Fibroblast of skin of left biceps (primary cell): ENCODE results near the gene SERAC1.
"Not testable (repeated sequence)": the region's sequence is repeated elsewhere in the genome, so short reads cannot be mapped to it uniquely, and the experiment has no call there.

Source experiments
- DNase-seq, 2 experiments: peaks; one replicate each; pipeline ENCODE4 v3.0.0-alpha.2; 2013; ENCODE audit warnings: low read depth in 2 of 2

SERAC1 gene

GRCh38 chr6:158168040-158168289, at the start of gene SERAC1:
TSS of gene SERAC1 (minus strand) at chr6:158168262. CDS start at chr6:158158363, 9,899 bp downstream.
- no peak for DNase-seq

- DNase-seq = peak in 1 of 2 experiments; percentile 53
Measured at GRCh38 chr6:158213925-158214674, 46.0 kb upstream of the SERAC1 start.

- DNase-seq = peak in 1 of 2 experiments; percentile 45
Measured at GRCh38 chr6:158211273-158212055, 43.4 kb upstream of the SERAC1 start.

- not testable (repeated sequence) for DNase-seq
Measured at GRCh38 chr6:158209582-158210333, 41.7 kb upstream of the SERAC1 start.

- not testable (repeated sequence) for DNase-seq
Measured at GRCh38 chr6:158208226-158209030, 40.4 kb upstream of the SERAC1 start.

- no peak for DNase-seq
Measured at GRCh38 chr6:158207422-158207788, 39.3 kb upstream of the SERAC1 start.

- no peak for DNase-seq
Measured at GRCh38 chr6:158206740-158207421, 38.8 kb upstream of the SERAC1 start.

- no peak for DNase-seq
Measured at GRCh38 chr6:158205169-158205944, 37.3 kb upstream of the SERAC1 start.

GRCh38 chr6:158198461-158198860, 30.4 kb upstream of the SERAC1 start:
- DNase-seq = no peak

GRCh38 chr6:158194487-158195280, 26.6 kb upstream of the SERAC1 start:
- DNase-seq = no peak

- DNase-seq = no peak
Measured at GRCh38 chr6:158191761-158192160, 23.7 kb upstream of the SERAC1 start.

- no peak for DNase-seq
Measured at GRCh38 chr6:158191032-158191431, 23.0 kb upstream of the SERAC1 start.

GRCh38 chr6:158188591-158188990, 20.5 kb upstream of the SERAC1 start:
- DNase-seq = no peak

GRCh38 chr6:158185729-158186456, 17.8 kb upstream of the SERAC1 start:
- peak in 1 of 2 experiments; percentile 53 for DNase-seq

- peak in 1 of 2 experiments; percentile 73 for DNase-seq
Measured at GRCh38 chr6:158184608-158185007, 16.5 kb upstream of the SERAC1 start.

GRCh38 chr6:158183174-158183972, 15.3 kb upstream of the SERAC1 start:
- DNase-seq = not testable (repeated sequence)

- DNase-seq = not testable (repeated sequence)
Measured at GRCh38 chr6:158177712-158178111, 9.7 kb upstream of the SERAC1 start.

GRCh38 chr6:158175111-158175510, 7.0 kb upstream of the SERAC1 start:
- no peak for DNase-seq
